Ishikawa (cell line): ENCODE results near the gene RBPJ.

ENCODE experiments used
- CEBPB ChIP-seq: IDR thresholded peaks from 2 replicates; pipeline ENCODE4 v1.6.1; 2012
- CREB1 ChIP-seq: IDR thresholded peaks from 2 replicates; pipeline ENCODE4 v1.6.1; 2012; ENCODE audit warnings: low read depth
- EGR1 ChIP-seq: IDR thresholded peaks from 2 replicates; pipeline ENCODE4 v1.6.1; 2012
- MAX ChIP-seq: IDR thresholded peaks from 2 replicates; pipeline ENCODE4 v1.6.1; 2012
- RAD21 ChIP-seq: IDR thresholded peaks from 2 replicates; pipeline ENCODE4 v1.6.1; 2012; ENCODE audit warnings: low read depth
- TCF12 ChIP-seq: IDR thresholded peaks from 2 replicates; pipeline ENCODE4 v1.6.1; 2012; ENCODE audit warnings: low read depth
- TEAD4 ChIP-seq: IDR thresholded peaks from 2 replicates; pipeline ENCODE4 v1.6.1; 2012
- YY1 ChIP-seq: IDR thresholded peaks from 2 replicates; pipeline ENCODE4 v1.6.1; 2012; ENCODE audit warnings: low read depth

DNA sequence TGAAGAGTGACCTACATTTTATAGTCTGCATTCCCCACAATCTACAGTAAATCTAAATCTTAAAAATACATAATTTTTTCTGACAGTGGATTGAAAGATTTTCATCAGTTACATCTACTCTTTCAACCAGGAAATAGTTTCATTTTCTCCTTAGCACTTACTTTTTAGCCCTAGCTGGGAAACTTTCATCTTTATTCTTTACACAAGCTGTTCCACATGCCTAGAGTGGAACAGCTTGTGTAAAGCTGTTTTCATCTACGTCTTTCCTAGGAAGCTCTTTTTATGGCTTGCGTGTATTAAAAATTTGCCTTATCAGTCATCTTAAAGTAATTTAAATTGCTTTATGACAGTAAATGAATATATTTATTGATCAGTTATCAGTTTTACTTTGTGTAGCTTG is 40.5 kb downstream of the RBPJ start:
- no peak for TF ChIP-seq YY1
- TF ChIP-seq TEAD4: no peak
- no peak for TF ChIP-seq MAX
- TF ChIP-seq CEBPB: no peak
- TF ChIP-seq RAD21: no peak
- no peak for TF ChIP-seq EGR1
- TF ChIP-seq TCF12: no peak
- TF ChIP-seq CREB1: no peak
